HG03520 (cell line): ENCODE data around the gene MITF.
"Not testable (repeated sequence)": the region's sequence is repeated elsewhere in the genome, so short reads cannot be mapped to it uniquely, and the experiment has no call there.

ENCODE experiments used
- ATAC-seq: cut with Tn5 transposase; IDR thresholded peaks from one replicate; pipeline ENCODE4 v1.9.1; 2021; ENCODE audit warnings: mild to moderate bottlenecking, moderate library complexity; ENCODE audit not compliant: unreplicated experiment

The MITF gene

GRCh38 chr3:69902386-69902785, 163.1 kb downstream of the MITF start:
- no peak for ATAC-seq

GRCh38 chr3:69906351-69906966, 167.2 kb downstream of the MITF start:
- ATAC-seq, result no peak

GRCh38 chr3:69907554-69907953, 168.3 kb downstream of the MITF start:
- no peak for ATAC-seq

GRCh38 chr3:69909859-69910258, 170.6 kb downstream of the MITF start:
- ATAC-seq, result not testable (repeated sequence)

GRCh38 chr3:69913422-69913821, 174.2 kb downstream of the MITF start:
- no peak for ATAC-seq

GRCh38 chr3:69914395-69914794, 175.1 kb downstream of the MITF start:
- no peak for ATAC-seq

GRCh38 chr3:69915726-69916125, 176.5 kb downstream of the MITF start:
- no peak for ATAC-seq

- not testable (repeated sequence) for ATAC-seq
Measured at GRCh38 chr3:69920009-69920408, 180.7 kb downstream of the MITF start.

GRCh38 chr3:69921651-69922050, 182.4 kb downstream of the MITF start:
- ATAC-seq, result no peak

- no peak for ATAC-seq
Measured at GRCh38 chr3:69922521-69923000, 183.3 kb downstream of the MITF start.

GRCh38 chr3:69925506-69925905, 186.2 kb downstream of the MITF start:
- ATAC-seq, result no peak

- ATAC-seq, result no peak
Measured at GRCh38 chr3:69926385-69926784, 187.1 kb downstream of the MITF start.

- no peak for ATAC-seq
Measured at GRCh38 chr3:69927571-69927970, 188.3 kb downstream of the MITF start.

- ATAC-seq, result no peak
Measured at GRCh38 chr3:69929019-69929418, 189.8 kb downstream of the MITF start.

GRCh38 chr3:69930564-69930963, 191.3 kb downstream of the MITF start:
- no peak for ATAC-seq

GRCh38 chr3:69932087-69932486, 192.8 kb downstream of the MITF start:
- no peak for ATAC-seq

- no peak for ATAC-seq
Measured at GRCh38 chr3:69932501-69932900, 193.2 kb downstream of the MITF start.

- no peak for ATAC-seq
Measured at GRCh38 chr3:69934398-69934797, 195.1 kb downstream of the MITF start.

- no peak for ATAC-seq
Measured at GRCh38 chr3:69936266-69936665, 197.0 kb downstream of the MITF start.

- no peak for ATAC-seq
Measured at GRCh38 chr3:69938061-69938460, 198.8 kb downstream of the MITF start.

GRCh38 chr3:69938931-69939330, 199.7 kb downstream of the MITF start:
- ATAC-seq, result no peak

GRCh38 chr3:69941037-69941436, 201.8 kb downstream of the MITF start:
- no peak for ATAC-seq
